Measurements from ENCODE around the gene MZF1.

DNA sequence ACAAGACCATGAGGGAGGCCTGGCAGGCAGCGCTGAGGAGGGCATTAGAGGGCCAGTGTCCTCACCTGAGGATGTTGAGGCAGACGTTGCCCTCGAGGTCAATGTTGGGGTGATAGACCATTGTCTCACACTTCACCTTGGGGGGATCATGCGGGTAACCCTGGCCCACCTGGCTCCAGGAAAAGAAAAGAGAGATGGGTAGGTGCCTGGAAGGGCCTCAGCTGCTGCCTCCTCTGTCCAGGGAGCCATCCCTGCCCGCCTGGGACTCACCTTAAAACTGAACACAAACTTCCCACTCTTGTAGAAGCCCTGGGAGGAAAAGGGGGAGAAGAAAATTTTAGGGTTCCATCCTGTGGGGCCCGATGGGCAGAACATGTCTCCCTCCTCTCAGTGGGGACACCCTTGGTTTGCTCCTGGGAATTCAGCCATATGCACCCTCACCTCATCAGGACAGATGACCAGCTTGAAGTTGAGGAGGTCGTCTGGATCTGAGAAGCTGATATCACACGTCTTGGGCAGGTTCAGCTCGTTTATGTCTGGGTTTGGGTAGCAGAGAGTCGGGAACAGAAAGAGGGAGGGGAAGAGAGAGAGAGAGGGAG lies 16.4 kb downstream of the MZF1 start:
- TF ChIP-seq, protein P1, sequence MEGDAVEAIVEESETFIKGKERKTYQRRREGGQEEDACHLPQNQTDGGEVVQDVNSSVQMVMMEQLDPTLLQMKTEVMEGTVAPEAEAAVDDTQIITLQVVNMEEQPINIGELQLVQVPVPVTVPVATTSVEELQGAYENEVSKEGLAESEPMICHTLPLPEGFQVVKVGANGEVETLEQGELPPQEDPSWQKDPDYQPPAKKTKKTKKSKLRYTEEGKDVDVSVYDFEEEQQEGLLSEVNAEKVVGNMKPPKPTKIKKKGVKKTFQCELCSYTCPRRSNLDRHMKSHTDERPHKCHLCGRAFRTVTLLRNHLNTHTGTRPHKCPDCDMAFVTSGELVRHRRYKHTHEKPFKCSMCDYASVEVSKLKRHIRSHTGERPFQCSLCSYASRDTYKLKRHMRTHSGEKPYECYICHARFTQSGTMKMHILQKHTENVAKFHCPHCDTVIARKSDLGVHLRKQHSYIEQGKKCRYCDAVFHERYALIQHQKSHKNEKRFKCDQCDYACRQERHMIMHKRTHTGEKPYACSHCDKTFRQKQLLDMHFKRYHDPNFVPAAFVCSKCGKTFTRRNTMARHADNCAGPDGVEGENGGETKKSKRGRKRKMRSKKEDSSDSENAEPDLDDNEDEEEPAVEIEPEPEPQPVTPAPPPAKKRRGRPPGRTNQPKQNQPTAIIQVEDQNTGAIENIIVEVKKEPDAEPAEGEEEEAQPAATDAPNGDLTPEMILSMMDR (IDR thresholded peaks at IDR 0.05; ENCODE audit: insufficient read depth, low read length, poor library complexity, severe bottlenecking) = no peak
- TF ChIP-seq EZH2phosphoT487 (conservative IDR thresholded peaks at IDR 0.05; ENCODE audit: low read length) = no peak
